Stimulated activated CD4-positive, alpha-beta T cell treated with anti-CD3 and anti-CD28 coated beads, Interleukin-15, amount 100 ng/mL, for 24 hours (primary cell): Measurements from ENCODE around the gene UBXN7.
"Not testable (repeated sequence)": the region's sequence is repeated elsewhere in the genome, so short reads cannot be mapped to it uniquely, and the experiment has no call there.

Experiments
- DNase-seq: peaks from one replicate; pipeline ENCODE4 v3.0.0-alpha.2; 2020

Gene UBXN7, protein sequence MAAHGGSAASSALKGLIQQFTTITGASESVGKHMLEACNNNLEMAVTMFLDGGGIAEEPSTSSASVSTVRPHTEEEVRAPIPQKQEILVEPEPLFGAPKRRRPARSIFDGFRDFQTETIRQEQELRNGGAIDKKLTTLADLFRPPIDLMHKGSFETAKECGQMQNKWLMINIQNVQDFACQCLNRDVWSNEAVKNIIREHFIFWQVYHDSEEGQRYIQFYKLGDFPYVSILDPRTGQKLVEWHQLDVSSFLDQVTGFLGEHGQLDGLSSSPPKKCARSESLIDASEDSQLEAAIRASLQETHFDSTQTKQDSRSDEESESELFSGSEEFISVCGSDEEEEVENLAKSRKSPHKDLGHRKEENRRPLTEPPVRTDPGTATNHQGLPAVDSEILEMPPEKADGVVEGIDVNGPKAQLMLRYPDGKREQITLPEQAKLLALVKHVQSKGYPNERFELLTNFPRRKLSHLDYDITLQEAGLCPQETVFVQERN

DNA sequence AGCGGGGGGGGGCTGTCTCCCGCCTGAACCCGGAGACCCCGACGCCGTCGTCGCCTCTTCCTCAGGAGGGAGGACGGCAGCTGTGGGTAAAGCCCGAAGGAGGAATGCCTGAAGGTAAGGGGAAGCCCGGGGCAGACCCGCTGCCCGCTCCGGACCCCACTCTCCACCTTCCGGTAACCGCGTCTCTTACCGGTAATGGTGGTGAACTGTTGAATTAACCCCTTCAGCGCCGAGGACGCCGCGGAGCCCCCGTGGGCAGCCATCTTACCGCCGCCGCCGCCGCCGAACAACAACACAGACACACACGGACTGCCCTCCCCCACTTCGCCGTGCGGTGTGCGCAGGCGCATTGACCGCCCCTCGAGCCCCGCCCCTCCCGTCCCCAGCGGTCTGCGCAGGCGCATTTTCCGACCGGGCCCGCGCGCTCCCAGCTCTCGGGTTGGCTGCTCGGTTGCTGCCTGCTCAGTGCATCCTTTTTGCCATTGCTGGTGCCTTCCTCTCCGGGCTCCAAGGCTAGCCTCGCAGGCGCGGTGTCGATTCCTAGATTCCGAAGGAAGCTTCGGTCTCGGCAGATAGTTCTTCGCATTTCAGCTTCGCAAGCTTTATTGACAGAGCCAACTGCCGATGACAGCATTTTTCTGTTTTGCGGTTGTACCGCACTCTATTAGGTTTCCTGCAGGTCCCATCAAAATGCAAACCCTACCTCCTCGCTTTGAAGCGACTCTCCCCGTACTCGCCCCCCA lies at the start of gene UBXN7:
UBXN7 (minus strand) TSS at position 291 of the 743 bp plus-strand sequence; CDS start at position 263, 28 bp downstream.
- DNase-seq, result peak; percentile 96

DNA sequence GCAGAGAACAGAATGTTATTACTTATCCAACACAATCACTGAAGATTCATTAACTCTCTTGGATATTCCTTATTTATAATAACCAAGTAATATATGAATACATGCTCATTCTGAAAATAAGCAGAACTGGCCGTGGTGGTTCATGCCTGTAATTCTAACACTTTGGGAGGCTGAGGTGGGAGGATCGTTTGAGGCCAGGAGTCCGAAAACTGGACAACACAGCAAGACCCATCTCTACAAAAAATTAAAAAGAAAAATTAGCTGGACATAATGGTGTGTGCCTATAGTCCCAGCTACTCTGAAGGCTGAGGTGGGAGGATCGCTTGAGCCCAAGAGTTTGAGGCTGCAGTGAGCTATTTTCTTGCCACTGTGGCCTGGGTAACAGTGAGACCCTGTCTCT lies 45.5 kb upstream of the UBXN7 start:
- no peak for DNase-seq

DNA sequence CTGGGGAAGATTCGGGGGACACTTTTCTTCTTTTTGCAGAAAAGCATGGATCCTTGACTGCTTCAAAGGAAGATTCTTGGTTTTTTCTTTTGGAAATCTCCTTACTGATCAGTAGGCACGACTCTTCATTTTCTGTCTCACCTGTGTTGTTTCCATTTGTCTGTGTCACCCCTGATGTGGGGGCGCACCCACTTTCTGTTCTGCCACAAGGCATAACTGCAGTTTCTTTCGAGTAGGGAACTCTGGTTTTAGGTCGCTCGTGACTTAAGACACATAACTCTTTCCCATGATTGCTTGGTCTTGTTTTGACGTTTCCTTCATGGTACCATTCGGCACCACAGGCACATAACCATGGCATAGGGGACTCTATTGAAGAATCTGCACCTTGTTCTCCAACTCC lies 40.1 kb upstream of the UBXN7 start:
- DNase-seq, result no peak

DNA sequence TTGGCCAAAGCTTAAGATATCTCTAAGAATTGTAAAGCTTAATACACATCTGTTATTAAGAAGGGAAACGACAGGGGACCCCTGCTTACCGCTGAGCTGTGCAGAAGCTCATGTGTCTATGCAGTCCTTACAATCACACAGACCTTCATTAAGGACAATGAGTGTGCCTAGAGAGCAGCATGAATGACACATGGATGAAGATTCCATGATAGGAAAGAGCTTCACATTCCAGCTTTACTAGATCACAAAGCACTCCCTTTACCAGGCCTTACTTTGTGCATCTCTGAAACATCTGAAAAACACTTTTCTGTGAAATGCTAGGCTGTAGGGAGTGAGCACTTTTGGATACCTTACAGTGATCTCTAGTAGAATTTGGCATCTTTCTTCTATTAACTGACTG lies 39.3 kb upstream of the UBXN7 start:
- no peak for DNase-seq

DNA sequence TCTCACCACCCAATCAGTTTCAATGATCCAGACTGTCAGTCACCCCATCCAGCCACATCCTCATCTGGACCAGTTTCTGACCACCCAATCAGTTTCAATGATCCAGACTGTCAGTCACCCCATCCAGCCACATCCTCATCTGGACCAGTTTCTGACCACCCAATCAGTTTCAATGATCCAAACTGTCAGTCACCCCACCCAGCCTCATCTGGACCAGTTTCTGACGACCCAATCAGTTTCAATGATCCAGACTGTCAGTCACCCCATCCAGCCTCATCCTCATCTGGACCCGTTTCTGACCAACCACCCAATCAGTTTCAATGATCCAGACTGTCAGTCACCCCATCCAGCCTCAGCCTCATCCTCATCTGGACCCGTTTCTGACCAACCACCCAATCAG lies 38.0 kb upstream of the UBXN7 start:
- not testable (repeated sequence) for DNase-seq

DNA sequence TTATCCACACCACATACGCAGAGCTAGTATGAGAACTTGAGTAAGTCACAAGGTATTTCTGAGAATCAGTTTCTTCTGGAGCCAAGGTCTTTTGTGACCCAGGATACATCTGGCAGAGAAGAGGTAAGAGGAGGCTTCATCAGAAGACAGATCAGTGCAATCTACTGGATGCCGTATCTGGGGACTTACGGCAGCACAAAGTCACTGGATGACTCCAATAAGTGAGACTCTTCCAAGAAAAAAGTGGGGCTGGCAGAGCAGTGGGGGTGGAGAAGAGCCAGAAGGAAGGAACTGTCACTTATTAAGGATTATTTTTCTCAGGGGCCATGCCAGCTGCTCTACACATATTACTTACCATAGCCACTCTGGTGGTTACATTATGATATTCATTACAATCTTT lies 31.6 kb upstream of the UBXN7 start:
- no peak for DNase-seq

DNA sequence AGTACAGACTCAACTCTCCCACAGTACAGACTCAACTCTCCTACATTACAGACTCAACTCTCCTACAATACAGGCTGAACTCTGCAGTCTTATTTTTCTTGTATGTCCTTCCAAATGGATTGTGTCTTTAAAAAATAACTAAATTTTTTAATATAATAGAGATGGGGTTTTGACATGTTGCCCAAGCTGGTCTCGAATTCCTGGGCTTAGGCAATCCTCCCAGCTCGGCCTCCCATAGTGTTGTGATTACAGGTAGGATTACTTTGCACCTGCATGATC lies 31.2 kb upstream of the UBXN7 start:
- no peak for DNase-seq

DNA sequence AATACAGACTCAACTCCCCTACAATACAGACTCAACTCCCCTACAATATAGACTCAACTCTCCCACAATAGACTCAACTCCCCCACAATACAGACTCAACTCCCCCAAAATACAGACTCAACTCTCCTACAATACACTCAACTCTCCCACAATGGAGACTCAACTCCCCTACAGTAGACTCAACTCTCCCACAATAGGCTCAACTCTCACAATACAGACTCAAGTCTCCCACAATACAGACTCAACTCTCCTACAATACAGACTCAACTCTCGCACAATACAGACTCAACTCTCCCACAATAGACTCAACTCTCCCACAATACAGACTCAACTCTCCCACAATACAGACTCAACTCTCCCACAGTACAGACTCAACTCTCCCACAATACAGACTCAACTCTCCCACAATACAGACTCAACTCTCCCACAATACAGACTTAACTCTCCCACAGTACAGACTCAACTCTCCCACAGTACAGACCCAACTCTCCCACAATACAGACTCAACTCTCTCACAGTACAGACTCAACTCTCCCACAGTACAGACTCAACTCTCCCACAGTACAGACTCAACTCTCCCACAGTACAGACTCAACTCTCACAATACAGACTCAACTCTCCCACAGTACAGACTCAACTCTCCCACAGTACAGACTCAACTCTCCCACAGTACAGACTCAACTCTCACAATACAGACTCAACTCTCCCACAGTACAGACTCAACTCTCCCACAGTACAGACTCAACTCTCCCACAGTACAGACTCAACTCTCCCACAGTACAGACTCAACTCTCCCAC lies 30.7 kb upstream of the UBXN7 start:
- DNase-seq, result not testable (repeated sequence)

DNA sequence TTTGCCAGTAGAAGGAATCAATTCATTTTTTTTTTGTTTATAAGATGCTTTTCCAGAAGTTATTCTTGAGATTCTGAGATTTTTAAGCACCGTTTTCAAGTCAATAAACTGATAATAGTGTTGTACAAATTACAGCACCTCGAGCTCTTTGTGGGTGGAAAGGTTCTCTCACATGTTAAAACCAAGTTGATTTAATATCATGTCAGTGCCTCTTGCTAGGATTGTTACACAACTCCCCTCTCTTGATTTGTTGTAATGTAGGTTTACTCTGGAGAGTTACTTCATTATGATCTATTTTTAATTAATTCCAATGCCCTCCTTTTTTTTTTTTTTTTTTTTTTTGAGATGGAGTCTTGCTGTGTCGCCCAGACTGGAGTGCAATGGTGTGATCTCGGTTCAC lies 25.8 kb upstream of the UBXN7 start:
- no peak for DNase-seq

DNA sequence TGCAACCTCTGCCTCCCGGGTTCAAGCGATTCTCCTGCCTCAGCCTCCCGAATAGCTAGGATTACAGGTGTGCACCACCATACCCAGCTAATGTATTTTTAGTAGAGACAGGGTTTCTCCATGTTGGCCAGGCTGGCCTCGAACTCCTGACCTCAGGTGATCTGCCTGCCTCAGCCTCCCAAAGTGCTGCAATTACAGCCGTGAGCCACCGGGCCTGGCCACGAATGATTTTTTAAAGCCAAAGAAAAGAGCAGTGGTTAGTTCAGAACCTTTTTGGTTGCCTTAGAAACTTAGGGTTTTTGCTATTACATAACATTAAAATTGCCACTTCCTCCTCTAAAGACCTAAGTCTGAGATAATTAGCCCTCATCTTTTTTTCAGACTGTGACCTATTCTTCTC lies 25.2 kb upstream of the UBXN7 start:
- not testable (repeated sequence) for DNase-seq

DNA sequence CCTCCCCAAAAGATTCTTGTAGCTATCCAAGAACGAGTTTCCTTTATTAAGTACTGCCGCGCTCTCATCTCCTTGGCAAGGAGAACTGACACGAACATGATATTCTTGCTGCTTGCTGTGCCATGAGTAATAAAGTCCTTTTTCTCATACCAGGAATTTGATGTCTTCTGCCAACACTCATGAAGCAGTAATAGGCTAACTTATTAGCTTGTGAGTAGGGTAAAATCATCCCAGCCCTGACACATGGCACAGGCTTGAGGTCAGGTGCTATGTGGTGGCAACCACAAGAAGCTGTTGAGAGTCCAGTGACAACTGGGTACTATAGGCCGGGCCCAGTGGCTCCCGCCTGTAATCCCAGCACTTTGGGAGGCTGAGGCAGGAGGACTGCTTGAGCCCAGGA lies 22.7 kb upstream of the UBXN7 start:
- DNase-seq, result no peak

DNA sequence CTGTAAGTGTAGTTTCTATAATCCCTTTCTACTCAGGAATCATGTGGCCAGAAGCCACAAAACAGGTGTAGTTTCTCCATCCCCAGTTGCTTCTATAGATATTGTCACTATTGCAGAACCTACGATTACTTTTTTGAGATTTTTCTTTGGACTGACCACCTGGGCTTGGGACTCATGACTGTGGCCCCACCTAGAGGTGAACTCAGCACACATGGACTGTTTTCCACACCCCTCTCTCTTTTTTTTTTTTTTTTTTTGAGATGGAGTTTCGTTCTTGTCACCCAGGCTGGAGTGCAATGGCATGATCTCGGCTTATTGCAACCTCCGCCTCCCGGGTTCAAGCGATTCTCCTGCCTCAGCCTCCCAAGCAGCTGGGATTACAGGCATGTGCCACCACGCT lies 13.2 kb upstream of the UBXN7 start:
- not testable (repeated sequence) for DNase-seq

DNA sequence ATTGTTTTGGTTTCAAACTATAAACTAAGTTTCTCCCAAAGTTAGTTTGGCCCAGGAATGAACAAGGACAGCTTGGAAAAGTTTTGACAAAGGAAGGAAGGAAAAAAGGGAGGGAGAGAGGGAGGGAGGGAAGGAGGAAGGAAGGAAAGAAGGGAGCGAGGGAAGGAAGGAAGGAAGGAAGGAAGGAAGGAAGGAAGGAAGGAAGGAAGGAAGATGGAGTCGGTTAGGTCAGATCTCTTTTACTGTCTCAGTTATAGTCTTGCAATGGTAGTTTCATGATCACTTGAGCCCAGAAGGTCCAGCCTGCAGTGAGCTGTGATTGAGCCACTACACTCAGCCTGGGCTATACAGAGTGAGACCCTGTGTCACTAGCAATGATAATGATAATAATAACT lies 12.3 kb upstream of the UBXN7 start:
- DNase-seq, result no peak

DNA sequence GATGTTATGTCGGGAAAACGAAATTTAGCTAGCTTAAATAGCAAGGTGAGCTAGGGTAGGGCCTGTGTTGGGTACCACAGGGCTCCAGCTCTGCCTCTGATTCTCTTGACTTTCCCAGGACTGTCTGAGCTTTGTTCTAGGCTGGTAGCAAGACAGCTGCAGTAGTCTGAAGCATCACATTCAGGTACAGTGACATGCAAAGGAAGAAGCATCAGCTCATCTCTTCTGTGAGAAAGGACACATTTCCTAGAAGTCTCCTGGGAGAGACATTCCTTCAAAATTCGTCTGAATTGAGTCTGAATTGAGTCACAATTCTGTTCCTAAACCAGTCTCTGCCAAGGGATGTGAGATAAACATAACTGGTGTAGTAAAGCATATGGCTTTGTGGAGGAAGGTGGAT lies 8.5 kb upstream of the UBXN7 start:
- DNase-seq, result no peak

DNA sequence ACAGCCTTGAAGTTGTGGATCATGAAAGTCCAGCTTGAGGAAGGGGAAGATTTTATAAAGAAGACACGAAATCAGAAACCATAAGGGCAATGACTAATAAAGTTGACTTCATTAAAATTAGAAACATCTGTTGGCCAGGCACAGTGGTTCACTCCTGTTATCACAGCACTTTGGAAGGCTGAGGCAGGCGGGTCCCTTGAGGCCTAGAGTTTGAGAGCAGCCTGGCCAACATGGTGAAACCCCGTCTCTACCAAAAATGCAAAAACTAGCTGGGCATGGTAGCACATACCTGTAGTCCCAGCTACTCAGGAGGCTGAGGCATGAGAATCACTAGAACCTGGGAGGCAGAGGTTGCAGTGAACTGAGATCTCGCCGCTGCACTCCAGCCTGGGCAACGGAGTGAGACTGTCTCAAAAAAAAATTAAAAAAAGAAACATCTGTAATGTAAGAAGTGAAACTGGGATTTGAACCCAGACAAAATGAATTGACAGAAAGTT lies 7.9 kb upstream of the UBXN7 start:
- no peak for DNase-seq

DNA sequence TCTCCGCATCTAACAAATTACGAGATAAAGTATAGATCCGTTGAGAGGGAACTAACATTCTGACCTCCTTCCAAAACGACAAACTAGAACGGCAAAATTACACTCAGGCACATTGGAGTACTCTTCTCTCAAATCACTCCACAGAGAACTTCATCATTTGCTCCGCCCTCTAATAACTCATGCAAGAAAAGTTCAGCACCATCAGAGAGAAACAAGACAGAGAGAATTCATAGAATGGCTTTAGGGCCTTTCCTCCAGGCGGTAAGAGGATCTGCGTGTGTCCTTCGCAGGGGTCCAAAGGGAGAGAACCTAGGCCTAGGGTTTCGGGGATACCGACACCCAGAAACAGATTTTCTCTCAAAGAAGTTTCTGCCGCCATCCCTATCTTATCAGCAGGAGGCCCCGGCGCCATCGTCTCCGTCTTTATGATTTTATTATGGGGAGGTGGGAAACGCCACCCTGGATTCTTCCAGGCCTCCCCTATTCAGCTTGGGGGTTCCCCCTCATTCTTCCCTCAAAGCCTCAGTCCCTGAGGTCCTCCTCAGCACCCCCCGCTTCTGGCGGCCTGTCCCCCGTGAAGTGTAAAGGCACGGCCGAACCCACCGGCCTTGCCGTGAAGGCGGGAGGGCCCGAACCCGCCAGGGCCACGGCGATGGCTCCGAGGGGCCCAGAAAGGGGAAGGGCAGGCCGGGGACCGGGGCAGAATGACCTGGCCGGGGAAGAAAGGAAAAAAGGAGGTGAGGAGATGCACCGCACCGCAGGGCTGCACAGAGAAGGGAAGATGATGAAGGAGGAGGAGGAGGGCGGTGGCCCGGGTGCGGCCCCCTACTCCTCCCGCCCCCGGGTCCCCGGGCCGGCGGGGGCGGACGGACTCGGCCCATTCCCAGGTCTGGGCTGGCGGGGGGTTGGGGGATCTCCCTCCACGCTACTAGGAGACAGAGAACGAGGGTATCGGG lies 768 bp downstream of the UBXN7 start:
- DNase-seq, result peak; percentile 31

DNA sequence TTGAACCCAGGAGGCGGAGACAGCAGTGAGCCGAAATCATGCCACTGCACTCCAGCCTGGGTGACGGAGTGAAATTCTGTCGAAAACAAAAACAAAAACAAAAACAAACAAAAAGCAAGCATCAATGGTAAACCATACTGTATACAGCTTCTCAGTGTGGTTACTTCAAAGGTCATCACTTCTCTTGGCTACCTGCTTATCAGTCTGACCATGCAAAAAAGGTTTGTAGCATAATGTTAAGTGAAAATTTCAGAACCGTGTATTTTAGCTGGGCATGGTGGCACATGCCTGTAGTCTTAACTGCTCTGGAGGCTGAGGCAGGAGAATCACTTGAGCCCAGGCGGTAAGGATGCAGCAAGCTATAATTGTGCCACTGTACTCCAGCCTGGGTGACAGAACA lies 4.2 kb downstream of the UBXN7 start:
- DNase-seq, result no peak

DNA sequence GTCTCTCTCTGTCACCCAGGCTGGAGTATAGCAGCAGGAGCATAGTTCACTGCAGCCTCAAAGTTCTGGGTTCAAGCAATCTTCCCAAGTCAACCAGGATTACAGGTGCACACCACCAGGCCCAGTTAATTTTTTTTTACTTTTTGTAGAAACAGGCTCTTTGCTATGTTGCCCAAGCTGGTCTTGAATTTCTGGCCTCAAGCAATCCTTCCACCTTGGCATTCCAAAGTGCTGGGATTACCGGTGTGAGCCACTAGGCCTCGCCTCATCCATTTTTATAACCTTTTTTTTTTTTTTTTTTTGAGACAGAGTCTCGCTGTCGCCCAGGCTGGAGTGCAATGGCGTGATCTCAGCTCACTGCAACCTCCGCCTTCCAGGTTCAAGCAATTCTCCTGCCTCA lies 7.8 kb downstream of the UBXN7 start:
- not testable (repeated sequence) for DNase-seq

DNA sequence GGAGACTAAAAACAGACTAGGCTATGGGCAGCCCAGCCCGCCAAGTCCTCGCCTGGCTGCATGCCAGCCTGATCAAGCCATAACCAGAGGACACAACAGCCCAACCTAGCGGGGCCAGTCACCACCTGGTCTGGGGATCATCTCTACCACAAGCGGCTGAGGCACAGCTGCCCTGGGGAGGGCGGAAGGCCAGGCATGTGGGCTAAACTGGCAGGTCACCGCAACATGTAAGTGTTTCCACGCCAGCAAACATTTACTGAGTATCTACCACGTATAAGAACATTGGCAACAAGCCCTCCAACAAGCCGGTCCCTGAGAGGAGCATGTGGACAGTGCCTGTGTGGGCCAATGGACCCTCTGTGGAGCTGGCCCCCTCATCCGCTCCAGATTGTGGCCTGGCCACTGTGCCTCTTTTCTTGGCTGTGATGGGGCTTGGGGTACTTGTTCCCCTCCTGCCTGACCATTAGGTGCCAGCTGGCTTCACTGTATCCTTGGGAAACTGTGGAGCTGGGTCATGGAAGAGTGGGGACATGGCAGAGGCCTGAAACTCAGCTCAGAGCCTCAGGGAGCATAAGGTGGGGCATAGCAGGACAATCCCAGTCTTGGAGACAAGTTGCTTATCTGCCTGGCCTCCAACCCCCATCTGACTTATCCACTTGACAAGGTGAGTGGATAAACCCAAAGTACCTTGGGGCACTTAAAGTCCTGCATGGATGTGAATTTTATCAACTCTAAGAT lies 9.0 kb downstream of the UBXN7 start:
- no peak for DNase-seq

DNA sequence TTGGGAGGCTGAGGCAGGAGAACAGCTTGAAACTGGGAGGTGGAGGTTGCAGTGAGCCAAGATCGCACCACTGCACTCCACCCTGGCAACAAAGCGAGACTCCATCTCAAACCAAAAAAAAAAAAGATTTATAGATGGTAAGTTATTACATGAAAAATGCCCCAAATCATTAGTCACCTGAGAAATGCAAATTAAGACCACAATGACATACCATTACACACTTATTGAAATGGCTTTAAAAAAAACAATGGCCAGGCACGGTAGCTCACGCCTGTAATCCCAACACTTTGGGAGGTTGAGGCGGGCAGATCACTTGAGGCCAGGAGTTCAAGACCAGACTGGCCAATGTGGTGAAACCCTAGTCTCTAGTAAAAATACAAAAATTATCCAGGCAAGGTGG lies 10.6 kb downstream of the UBXN7 start:
- DNase-seq, result not testable (repeated sequence)

DNA sequence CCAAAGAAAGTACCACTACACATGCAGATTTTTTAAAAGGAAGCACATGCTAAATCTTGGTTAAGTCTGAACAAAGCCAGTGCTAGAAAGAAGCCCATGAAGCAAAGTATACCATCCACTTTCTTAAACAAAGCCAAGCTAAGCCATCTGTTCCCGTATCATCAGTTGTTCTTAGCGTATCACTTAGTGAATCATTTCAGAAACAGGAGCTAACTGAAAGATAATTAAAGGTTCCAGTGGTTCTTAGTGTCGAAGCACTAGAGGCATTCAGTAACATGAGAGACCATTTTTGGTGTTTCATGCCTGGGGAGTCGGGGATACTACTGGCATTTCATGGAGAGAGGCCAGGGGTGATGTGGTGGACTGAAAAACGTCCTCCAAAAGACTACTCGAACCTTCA lies 12.8 kb downstream of the UBXN7 start:
- no peak for DNase-seq

DNA sequence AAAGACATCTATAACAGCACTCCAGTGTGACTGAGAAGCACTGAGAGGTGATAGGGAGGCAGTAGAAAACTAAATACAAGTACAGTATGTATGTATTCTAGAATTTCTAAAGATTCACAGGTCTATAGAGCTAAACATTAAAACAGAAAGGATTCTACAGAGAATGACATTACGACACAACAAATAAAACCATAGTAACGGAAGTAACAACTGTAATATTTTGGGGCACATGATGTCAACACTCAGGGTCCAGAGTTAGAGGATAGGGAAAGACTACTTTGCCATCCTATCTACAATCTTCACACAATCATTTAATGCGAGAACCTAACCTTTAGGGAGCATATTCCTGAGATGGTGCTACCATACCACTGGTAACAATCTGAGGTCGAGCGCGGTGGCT lies 13.6 kb downstream of the UBXN7 start:
- DNase-seq, result no peak
